A549 treated with AZD9567 at 1 μM for 4 hours (cell line): Measurements from ENCODE around the gene SLC30A2. TPM values are rescaled to one million over a fixed set of nuclear protein-coding genes. Genes with fewer than 3 reads are reported as not detected.

Experiments used
- total RNA-seq: library from RNA; stranded (reverse); fragments of 200-300 nt; extraction: Qiagen RNA extraction; gene quantifications from 5 replicates; pipeline ENCODE4 v1.2.3, GENCODE V29; 2022; ENCODE audit not compliant: insufficient read depth

SLC30A2 gene, protein sequence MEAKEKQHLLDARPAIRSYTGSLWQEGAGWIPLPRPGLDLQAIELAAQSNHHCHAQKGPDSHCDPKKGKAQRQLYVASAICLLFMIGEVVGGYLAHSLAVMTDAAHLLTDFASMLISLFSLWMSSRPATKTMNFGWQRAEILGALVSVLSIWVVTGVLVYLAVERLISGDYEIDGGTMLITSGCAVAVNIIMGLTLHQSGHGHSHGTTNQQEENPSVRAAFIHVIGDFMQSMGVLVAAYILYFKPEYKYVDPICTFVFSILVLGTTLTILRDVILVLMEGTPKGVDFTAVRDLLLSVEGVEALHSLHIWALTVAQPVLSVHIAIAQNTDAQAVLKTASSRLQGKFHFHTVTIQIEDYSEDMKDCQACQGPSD
- total RNA-seq, result 0.11 to 0.29 TPM (median 0.21 TPM) in 4 of 5 replicates, not detected in the other

DNA sequence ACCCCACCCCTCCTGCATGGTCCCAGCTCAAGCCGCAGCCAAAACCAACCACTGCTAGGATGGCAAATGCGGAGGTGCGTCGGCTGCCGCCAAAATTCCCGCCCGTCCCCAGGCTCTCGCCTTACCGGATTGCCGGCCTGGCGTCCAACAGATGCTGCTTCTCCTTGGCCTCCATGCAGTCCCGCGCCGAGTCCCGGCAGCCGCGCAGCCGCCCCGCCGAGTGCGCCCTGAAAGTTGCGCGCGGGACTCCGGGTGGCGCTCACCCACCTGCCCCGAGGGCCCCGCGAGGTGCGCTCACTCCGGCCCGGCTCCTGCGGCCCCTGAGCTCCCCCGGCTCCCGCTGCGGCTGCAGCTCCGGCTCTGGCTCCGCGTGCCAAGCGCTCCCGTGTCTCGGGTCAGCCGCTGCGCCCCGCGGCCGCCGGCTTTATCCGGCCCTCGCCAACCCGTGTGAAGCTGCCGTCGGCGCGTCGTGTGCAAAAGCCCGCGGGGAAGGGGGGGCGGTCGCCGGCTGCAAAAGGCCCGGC lies at the start of gene SLC30A2:
SLC30A2 (minus strand) TSS at position 397 of the 524 bp plus-strand sequence; CDS start at position 175, 222 bp downstream.

DNA sequence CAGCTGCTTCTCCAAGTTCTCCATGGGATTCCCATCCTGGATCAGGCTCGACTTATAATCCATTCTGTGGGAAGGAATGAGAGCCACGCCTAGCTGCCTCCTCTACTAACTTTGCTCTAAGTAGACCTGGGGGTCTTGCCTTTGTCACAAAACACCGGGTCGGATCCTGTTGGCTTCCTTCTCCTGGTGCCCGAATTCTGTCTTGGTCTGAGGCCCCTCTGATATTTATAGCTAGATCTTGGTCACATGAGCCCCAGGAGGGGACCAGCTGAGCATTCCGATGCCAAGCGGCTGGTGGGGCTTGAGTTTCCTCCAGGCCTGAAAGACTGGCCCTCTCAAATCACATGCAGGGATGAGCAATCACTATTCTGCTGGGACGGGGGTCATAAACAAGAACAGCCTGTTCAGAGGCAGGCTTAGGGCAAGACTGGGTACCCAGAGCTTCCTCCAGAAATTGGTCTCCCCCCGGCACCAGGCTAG lies 21.6 kb upstream of the SLC30A2 start, which contains the start of gene TRIM63:
TRIM63 (minus strand) TSS at position 199 of the 480 bp plus-strand sequence; CDS start at position 63, 136 bp downstream.

GRCh38 chr1:26021647-26022403 lies 24.1 kb downstream of the SLC30A2 start, which contains the start of gene EXTL1:
TSS of gene EXTL1 (plus strand) at chr1:26021775. CDS start at chr1:26022647, 872 bp downstream.

GRCh38 chr1:25997828-25998761 lies 47.8 kb downstream of the SLC30A2 start, which contains the start of gene PAFAH2:
TSS of gene PAFAH2 (minus strand) at chr1:25998063. CDS start at chr1:25990816, 7,247 bp downstream.

Other genes starting within 250 kb of the SLC30A2 start
- 58.3 to 62.7 TPM (median 60.2 TPM) in 5 replicates for gene SELENON, start 245.9 kb downstream of the SLC30A2 start, total RNA-seq
- 13.9 to 24.9 TPM (median 22.8 TPM) in 5 replicates for gene MTFR1L, start 226.2 kb downstream of the SLC30A2 start, total RNA-seq
- 8.2 to 9.1 TPM (median 8.7 TPM) in 5 replicates for gene AUNIP, start 186.7 kb downstream of the SLC30A2 start, total RNA-seq
- 4.3 to 5.8 TPM (median 5.4 TPM) in 5 replicates for gene PAQR7, start 170.4 kb downstream of the SLC30A2 start, total RNA-seq
- 127 to 228 TPM (median 213 TPM) in 5 replicates for gene STMN1, start 139.7 kb downstream of the SLC30A2 start, total RNA-seq
- 6.4 to 9.0 TPM (median 6.6 TPM) in 5 replicates for gene PAFAH2, start 48.1 kb downstream of the SLC30A2 start, total RNA-seq
- gene EXTL1, start 24.3 kb downstream of the SLC30A2 start, total RNA-seq, result not detected in 5 replicates
- 0.77 to 1.5 TPM (median 0.94 TPM) in 5 replicates for gene TRIM63, start 21.5 kb upstream of the SLC30A2 start, total RNA-seq
- gene PDIK1L, start 65.7 kb upstream of the SLC30A2 start, total RNA-seq, result 1.4 to 2.3 TPM (median 1.8 TPM) in 5 replicates
- 0.03 TPM in 2 of 5 replicates, not detected in the others for gene FAM110D, start 113.0 kb upstream of the SLC30A2 start, total RNA-seq
- gene C1orf232, start 122.8 kb upstream of the SLC30A2 start, total RNA-seq, result not detected in 5 replicates
- gene ZNF593, start 123.8 kb upstream of the SLC30A2 start, total RNA-seq, result 54.3 to 72.6 TPM (median 62.2 TPM) in 5 replicates
- 0.37 to 1.1 TPM (median 0.47 TPM) in 4 of 5 replicates, not detected in the other for gene ZNF593OS, start 125.7 kb upstream of the SLC30A2 start, total RNA-seq
- 0.15 to 0.43 TPM (median 0.23 TPM) in 4 of 5 replicates, not detected in the other for gene CNKSR1, start 131.4 kb upstream of the SLC30A2 start, total RNA-seq
- not detected in 5 replicates for gene CATSPER4, start 144.5 kb upstream of the SLC30A2 start, total RNA-seq
- 10.7 to 14.9 TPM (median 14.5 TPM) in 5 replicates for gene CEP85, start 188.1 kb upstream of the SLC30A2 start, total RNA-seq
- gene SH3BGRL3, start 234.0 kb upstream of the SLC30A2 start, total RNA-seq, result 121 to 148 TPM (median 134 TPM) in 5 replicates